Measurements from ENCODE around the gene CACNA1G.

CACNA1G gene

DNA sequence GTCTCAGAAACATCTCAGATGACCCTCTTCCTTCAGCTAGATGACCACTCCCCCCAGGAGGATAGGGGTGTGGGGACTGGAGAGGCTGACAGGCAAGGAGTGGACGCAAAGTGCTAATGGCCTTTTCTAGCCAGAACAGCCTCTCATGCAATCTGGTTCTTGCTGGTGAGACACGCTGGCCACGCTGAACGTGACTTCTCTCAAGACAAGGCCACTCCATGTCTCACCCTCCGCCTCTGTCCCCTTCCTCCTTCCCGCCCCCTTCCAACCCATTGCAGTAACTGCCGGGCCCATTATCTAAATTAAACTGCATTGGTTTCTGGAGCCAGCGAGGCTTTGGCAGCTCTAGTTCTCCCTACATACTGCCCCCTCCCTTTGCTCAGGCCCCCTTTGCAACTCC, 9.5 kb downstream of the CACNA1G start:
- DNase-seq, result no peak

DNA sequence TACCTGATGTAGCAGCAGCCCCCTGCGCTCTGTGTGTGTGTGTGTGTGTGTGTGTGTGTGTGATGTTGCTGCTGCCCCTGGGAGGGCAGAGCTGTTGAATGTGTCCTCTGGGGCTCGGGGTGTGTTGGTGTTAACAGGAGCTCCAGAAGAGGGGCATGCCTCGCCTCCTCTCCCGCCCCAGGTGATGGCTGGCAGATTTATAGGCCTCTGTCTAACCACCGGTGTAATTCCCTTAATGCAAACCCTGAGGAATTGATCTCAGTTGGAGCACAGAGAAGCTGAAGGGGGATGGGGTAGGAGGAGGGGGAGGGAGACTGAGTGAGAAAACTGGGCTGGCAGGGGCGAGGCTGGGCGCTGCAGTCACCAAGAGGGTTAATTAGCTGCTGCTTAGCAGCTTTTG, 10.0 kb downstream of the CACNA1G start:
- DNase-seq, result no peak

DNA sequence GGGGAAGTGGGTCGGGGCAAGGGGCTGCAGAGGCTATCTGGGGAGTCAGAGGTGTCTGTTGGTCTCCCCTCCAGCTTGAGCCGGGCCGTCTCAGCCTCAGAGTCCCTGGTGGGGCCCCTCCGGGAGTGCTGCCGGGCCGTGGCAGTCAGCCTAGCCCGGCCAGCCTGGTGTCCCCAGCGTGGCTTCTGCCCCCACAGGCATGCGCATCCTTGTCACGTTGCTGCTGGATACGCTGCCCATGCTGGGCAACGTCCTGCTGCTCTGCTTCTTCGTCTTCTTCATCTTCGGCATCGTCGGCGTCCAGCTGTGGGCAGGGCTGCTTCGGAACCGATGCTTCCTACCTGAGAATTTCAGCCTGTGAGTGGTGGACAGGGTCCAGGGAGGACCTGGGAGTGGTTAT, 11.2 kb downstream of the CACNA1G start:
- no peak for DNase-seq

DNA sequence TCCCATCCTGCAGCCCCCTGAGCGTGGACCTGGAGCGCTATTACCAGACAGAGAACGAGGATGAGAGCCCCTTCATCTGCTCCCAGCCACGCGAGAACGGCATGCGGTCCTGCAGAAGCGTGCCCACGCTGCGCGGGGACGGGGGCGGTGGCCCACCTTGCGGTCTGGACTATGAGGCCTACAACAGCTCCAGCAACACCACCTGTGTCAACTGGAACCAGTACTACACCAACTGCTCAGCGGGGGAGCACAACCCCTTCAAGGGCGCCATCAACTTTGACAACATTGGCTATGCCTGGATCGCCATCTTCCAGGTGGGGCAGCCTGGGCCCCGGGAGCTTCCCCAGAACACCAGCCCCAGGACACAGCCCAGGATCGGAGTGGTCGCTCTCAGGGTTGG, 12.0 kb downstream of the CACNA1G start:
- DNase-seq, result no peak

DNA sequence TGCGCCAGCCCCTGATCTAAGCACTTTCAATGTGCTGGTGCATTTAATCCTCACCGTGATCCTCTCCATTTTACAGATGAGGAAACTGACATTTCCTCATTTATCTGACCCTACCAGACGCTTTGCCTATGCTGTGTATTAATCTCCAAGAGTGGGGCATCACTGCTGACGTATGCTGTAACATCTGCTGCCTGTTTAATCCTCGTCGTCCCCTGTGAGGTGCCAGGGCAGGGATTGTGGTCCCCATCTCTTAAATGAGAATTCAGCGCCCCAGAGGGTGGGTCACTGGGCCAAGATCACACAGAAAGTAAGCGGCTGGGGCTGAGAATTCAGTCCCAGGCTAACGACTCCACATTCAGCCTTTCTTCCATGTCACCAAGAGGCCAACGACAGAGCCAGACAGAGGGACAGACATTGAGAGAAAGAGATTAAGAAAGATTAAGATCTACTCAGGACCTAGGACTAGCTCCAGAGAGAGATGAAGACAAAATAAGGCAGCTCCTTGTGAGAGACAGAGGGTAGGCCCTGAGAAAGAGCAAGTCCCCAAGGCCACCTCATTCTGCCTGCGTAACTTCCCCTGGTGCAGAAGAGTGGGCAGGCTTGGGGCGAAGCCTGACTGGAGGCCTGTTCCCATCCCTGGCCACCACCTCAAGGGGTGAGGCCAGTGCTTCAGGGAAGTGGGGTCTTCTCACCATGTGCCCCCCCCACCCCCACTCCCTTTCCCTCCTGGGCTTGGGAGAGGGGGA, 13.5 kb downstream of the CACNA1G start:
- no peak for DNase-seq

DNA sequence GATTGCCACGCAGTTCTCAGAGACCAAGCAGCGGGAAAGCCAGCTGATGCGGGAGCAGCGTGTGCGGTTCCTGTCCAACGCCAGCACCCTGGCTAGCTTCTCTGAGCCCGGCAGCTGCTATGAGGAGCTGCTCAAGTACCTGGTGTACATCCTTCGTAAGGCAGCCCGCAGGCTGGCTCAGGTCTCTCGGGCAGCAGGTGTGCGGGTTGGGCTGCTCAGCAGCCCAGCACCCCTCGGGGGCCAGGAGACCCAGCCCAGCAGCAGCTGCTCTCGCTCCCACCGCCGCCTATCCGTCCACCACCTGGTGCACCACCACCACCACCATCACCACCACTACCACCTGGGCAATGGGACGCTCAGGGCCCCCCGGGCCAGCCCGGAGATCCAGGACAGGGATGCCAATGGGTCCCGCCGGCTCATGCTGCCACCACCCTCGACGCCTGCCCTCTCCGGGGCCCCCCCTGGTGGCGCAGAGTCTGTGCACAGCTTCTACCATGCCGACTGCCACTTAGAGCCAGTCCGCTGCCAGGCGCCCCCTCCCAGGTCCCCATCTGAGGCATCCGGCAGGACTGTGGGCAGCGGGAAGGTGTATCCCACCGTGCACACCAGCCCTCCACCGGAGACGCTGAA, 15.2 kb downstream of the CACNA1G start:
- no peak for DNase-seq

DNA sequence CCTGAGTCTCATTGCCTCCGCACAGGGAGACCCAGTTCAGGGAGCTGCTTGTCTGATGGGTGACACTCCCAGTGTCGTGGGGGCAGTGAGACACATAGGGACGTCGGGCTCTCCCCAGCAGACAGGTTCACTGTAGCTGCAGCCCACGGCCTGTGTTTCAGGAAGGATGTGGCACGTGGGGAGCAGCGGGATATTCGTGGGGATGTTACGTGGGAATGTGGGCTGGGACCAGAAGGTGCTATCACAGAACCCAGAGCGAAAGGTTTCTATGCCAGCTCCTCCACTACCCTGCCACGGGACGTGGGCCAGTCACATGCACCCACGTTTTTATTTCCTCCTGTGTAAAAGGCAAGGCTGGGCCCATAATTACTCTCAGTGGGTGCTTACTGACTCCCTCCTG, 16.3 kb downstream of the CACNA1G start:
- no peak for DNase-seq

DNA sequence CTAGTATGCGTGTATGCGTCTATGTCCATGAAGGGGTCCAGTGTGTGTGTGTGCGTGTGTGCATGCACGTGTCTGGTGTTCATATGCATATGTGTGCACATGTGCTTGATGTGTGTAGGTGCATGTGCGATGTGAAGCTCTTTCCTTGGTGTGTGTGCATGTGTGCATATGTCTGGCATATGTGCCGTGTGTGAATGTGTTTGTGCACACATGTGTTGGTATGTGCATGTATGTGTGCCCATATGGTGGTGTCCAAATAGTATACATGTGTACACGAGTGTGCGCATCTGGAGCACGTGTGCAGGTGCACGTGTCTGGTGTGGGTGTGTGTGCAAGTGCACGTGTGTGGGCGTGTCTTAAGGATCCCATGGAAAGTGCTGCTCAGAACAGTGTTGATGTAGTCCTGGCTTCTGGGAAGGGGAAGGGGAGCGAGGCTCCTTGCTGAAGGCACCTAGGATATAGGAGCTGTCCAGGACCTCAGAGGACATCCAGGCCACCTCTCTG, 17.0 kb downstream of the CACNA1G start:
- no peak for DNase-seq

DNA sequence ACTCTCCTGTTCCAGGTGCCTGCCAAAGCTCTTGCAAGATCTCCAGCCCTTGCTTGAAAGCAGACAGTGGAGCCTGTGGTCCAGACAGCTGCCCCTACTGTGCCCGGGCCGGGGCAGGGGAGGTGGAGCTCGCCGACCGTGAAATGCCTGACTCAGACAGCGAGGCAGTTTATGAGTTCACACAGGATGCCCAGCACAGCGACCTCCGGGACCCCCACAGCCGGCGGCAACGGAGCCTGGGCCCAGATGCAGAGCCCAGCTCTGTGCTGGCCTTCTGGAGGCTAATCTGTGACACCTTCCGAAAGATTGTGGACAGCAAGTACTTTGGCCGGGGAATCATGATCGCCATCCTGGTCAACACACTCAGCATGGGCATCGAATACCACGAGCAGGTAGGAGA, 17.7 kb downstream of the CACNA1G start:
- DNase-seq, result no peak

DNA sequence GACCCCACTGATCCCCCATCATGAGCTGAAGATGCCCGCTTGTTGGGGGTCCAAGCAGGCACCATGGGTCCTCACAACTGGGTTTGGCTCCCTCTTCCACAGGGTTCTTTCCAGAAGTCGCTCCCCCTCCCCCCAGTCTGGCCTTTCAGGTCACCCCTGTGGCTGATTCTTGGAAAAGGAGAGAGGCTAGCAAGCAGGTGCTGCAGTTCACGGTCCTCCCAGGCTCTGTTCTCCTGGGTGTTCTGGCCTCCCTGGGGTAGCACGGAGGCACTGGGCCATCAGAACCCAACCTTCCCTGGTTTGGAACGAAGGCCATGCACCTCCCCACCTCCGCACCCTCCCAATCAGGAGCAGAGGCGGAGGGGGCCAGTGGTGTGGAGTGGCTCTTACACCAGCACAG, 18.9 kb downstream of the CACNA1G start:
- DNase-seq, result no peak

DNA sequence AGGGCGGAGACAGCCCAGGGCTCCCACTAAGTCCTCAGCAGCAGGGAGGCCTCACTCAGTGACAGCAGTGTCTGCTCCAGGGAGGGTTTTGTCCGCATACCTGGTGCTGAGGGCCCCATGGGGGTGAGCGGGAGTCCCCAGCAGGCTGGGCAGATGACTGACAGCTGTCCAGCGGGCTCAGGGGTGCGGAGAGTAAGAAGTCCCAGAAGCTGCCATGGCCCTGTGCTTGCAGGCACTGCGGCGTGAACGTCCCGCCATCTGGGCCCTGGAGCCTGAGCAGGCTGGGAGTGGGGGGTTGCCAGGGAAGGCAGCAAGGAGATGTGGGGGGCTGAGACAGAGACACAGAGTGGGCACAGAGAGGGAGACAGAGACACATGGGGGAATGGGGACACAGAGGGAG, 20.1 kb downstream of the CACNA1G start:
- DNase-seq, result no peak

DNA sequence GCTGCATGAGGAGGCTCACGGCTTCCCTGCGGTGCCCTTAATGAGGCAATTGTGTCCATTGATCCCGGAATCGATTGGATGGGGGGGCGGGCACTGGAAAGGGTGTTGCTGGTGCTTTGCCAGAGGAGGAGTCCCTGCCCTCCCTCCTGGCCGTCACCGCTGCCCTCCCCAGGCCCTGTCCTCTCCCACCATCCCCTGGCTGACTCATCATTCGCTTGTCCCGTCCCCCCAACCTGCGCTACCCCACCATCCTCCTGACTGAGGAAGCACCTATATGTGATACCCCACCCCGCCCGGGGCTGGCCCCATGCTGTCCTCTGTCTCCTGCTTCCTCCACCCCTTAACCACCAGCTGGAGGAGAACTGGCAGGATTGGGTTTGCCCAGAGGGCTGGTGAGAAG, 20.8 kb downstream of the CACNA1G start:
- DNase-seq, result no peak

DNA sequence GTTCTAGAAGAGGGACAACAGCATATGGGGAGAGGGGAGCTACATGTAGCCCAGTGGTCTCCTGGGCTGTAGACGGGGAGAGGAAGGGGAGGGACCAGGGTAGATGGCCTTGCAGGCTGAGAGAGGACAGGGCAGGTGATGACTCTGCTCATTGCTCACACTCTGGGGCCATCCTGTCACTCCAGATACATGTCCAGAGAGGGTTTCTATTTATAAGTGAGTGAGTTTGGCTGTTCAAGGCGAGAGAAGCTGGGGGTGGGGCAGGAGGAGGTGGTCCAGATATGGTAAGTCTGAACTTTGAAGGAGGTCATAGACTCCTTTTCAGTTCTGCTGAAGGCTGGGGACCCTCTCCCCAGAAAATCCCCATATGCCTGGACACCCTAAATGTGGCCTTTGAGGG, 22.2 kb downstream of the CACNA1G start:
- no peak for DNase-seq

DNA sequence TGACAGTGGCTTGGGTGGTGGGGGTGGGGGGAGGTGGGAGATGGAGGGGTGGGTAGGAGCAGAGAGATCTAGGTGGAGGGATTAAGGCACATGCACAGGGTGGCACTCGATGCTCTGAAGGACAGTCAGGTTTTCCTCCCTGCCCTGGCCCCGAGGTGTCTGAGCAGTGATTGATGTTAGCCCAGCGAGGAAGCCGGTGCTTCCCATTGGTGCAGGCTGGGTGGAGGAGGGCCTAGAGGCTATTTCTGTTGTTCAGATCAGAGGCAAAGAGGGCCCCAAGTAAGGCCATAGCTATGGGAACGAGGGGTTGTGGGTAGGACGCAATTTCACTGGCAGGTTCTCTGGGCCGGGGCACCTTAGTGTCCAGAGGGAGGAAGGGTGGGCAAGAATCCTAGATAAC, 23.1 kb downstream of the CACNA1G start:
- DNase-seq, result no peak

DNA sequence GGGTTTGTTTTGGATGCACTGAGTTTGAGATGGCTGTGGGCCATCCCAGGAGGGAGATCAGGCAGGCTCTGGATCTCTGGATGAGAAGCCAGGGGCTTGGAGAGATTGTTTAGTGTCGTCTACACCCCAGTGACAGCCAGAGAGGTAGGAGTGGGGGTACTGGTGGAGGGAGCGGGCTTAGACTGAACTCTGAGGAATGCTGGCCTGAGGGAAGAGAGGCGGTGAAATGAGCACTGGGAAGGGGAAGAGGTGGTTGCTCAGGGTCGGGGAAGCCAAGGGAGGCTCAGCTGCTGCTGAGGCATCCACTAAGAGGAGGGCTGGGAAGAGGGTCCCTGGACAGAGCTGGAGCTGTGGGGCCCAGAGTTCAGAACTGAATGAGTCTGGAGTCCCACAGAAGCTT, 23.6 kb downstream of the CACNA1G start:
- no peak for DNase-seq

DNA sequence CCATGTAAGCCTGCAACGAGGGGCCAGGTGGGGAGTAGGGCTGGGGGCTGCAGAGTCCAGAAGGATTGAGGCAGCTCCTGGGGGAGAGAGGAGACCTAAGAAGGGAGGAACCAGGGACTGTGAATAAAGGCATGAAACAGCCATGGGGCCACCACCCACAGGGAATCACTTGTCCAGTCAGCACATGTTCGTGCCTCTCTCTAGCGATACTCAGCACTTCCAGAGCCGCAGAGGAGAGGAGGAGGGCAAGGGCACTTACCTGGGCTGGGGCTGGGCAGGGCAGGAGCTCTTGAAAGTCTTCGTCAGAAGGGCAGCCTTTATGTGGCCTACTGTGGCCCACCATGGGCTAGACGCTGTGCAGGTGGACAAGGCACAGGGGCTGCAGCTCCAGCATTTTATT, 24.2 kb downstream of the CACNA1G start:
- DNase-seq, result no peak

DNA sequence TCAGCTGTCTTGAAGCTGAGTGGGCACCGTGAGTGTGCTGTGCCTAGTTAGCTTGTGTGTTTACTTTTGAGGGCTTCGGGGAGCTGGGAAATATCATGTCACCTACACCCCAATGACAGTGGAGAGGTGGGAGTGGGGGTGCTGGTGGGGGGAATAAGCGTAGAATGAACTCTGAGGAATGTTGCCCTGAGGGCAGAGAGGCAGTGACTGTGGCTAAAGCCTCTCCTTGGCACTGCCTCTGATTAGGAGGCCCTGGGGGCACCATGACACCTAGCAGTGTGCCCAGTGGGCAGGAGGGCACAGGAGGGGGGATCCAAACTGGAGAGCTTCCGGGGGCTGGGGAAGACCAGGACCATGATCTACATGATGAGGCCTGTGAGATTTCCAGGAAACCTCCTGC, 24.8 kb downstream of the CACNA1G start:
- DNase-seq, result no peak

DNA sequence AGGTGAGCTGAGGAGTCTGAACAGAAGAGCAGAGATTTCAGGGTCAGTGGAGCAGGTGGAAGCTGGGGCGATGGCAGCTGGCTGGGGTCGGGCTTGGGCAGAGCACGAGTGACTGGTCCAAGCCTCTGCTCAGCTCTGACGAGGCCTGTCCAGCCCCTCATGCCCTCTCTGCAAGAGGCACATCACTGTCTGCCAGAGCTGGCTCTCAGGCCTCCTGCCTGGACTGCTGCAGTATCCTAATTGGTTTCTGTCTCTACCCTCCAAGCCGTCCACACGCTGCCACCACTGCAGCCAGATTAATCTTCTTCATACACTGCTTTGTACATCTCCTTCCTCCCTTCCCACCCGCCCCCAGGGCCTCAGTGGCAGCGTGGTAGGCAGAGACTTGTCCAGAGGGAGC, 25.4 kb downstream of the CACNA1G start:
- DNase-seq, result no peak

DNA sequence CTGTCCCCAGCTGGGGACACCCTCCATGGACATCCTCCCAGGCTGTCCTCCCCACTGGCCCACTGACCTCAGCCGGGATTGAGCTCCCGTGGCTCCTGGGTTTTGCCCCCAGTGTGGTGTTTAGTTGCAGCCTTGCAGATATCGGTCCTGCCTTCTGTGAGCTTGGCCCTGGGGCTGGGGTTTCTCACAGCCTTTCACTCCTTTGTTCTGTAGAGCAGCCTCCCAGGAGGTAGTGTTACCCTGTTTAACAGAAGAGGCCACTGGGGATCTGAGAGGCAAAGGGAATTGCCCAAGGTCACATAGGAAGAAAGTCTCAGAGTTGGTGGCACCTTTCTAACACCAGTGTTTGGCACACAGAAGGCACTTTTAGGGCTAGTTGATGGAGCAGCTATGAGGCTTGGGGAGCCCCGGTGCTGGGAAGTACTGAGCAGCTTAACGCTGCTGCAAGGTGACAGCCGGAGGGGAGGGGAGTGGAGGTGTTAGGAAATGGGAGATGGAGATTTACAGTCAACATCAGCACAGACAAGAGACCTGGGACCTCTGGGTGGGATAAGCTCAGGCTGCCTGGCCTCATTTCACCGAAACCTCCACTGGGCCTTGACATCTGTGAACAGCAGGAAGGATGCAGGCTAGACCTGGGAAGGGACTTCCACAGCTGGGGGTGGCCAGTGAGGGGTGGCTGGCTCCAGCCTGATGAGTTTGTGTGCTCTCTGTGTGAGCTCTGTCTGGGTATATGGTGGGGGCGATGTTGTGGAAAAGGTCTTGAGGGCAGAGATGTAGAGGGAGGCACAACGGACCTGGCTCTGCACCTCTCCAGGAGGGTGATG, 26.1 kb downstream of the CACNA1G start:
- no peak for DNase-seq

DNA sequence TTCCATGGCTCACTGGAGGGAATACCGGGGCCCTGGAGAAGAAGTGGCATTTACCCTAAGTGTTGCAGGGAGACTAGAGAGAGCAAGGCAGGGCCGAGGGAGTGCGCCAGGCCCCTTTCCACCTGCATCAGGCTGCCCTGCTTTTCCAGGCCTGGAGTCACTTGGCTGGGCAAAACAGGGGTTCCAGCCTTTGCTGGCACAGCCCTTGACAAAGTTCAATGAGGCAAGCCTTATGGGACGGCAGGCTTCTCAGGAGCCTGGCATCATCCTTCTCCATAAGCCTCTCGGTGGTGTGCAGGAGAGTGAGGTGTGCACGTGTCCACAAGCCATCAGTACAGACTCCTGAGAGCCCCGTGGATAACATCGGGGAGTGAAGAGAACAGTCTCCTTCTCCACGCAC, 27.1 kb downstream of the CACNA1G start:
- no peak for DNase-seq

DNA sequence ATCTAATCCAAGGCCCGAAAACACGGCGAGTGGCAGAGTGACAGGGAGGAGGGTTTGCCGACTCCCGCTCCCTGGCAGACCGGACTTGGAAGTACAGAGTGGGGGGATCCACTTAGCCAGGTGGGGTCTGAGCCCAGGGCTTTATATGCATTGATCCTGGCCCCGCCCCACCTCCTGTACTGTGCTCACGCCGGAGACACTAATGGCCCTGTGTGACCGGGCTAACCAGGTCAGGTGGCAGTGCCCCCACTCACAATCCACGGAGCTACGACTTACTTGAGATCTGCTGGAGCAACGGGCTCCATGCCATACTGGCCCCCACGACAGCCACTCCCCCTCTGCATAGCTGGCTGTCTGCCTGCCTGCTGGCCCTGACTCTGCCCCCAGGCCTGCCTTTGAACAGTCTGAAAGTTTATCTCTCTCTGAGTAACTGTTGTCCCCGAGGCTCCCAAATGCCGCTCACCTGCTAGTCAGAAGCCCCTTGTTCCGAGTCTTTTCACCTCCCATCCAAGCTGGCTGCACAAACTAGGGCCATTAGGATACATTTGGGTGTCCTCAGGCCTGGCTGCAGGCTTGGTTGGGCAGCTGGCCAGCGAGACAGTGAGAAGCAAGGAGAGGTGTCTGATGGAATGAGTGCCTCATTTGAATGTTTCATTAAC, 28.0 kb downstream of the CACNA1G start:
- DNase-seq, result no peak

DNA sequence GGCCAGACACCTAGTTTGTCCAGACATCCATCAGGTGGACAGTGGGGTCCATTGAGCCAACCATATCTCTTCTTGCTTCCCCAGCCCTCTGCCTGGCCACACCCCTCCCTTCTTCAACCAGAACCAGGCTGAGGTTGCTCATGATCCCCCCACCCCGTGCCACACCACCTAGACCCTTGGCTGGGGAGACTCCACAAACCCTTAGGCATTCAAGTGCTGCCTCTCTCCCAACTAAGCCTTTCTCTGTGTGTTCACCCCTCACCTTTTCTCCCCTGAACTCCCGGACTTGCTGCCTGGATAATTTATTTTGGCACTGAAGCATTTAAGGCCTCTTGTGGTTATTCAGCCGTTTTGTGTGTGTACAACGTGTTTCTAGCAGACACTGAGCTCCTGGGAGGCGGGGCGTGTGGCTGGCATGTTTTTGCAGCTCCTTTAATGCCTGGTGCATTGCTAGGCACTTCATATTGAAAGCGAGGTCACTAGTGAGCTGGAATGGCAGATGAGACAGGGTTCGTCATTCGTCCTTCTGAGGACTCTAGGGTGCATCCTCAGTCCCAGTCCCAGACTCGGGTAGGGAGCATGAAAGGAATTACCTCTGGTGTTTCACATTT, 28.7 kb downstream of the CACNA1G start:
- no peak for DNase-seq
